B cell (primary cell): ENCODE measurements around the gene SLC39A8.

Experiments
- CTCF ChIP-seq: fragments of 200-600 bp; IDR thresholded peaks from one replicate; pipeline ENCODE4 v1.8.0; 2022; ENCODE audit warnings: antibody characterized with exemption, mild to moderate bottlenecking
- EZH2 ChIP-seq: IDR thresholded peaks from 2 replicates; pipeline ENCODE4 v1.6.1; 2012; ENCODE audit warnings: borderline replicate concordance, low read depth, mild to moderate bottlenecking, moderate library complexity, low read length; ENCODE audit not compliant: insufficient read depth, poor library complexity, severe bottlenecking

- TF ChIP-seq CTCF: no peak
- no peak for TF ChIP-seq EZH2
Observed at GRCh38 chr4:102285831-102286230, 59.5 kb downstream of the SLC39A8 start.
